Tibial nerve (tissue), 4 donors: ENCODE data around the gene DNAJB4. TPM values are rescaled to one million over a fixed set of nuclear protein-coding genes. Genes with fewer than 3 reads are reported as not detected.

Experiments used
- small RNA-seq: library from RNA; depleted of rRNA; stranded (forward); fragments of <200 nt; gene quantifications from one replicate; pipeline ENCODE3, GENCODE V24; 2016
- total RNA-seq, 4 donors: library from RNA; depleted of rRNA; stranded (reverse); fragments of >200 nt; gene quantifications; one replicate each; pipeline ENCODE4 v1.1.0, GENCODE V29; 2016

DNAJB4 gene
- total RNA-seq, 4 donors from 2014 or later: 33.9 to 38.0 (median 35.6) TPM

Small RNA genes within 50 kb of the gene (small RNA-seq; reads per million reads assigned to genes)
- gene AC103591.3: not detected

Other genes starting within 250 kb of the DNAJB4 start
- 100 to 1,000 TPM in 1 of 4 donors, 10 to 100 TPM in 3; 87.9 to 108 (median 88.7) TPM for gene USP33, start 245.1 kb upstream of the DNAJB4 start, total RNA-seq
- 10 to 100 TPM; 14.7 to 27.8 (median 21.2) TPM for gene MIGA1, start 225.3 kb upstream of the DNAJB4 start, total RNA-seq
- gene NEXN, start 116.3 kb upstream of the DNAJB4 start, total RNA-seq: 10 to 100 TPM; 18.0 to 22.8 (median 20.5) TPM
- 100 to 1,000 TPM in 3 of 4 donors, 10 to 100 TPM in 1; 99.0 to 136 (median 121) TPM for gene FUBP1, start 25.9 kb upstream of the DNAJB4 start, total RNA-seq
- gene GIPC2, start 41.0 kb downstream of the DNAJB4 start, total RNA-seq: 1 to 10 TPM; 2.1 to 6.9 (median 3.7) TPM